K562 (cell line): ENCODE measurements around the gene GPR176. TPM values are rescaled to one million over a fixed set of nuclear protein-coding genes. Genes with fewer than 3 reads are reported as not detected.
A peak's percentile ranks its signal among the peaks of the same experiment; 100 is the strongest.

Experiments used
- BHLHE40 ChIP-seq: IDR thresholded peaks from 2 replicates; pipeline ENCODE4 v1.6.1; 2011; ENCODE audit warnings: low read length, improper control_type of control experiment
- CEBPG ChIP-seq, 3 experiments: fragments of 200-800 bp in 1 of 3; sonication (Bioruptor generic) in 1 of 3; sonication (generic) in 1 of 3; formaldehyde crosslinking in 1 of 3; IDR thresholded peaks in 2 of 3; conservative IDR thresholded peaks in 1 of 3; 2 replicates each; pipeline versions ENCODE4 v1.6.1 to v1.8.0; 2016 to 2022; ENCODE audit warnings: missing compliant biosample characterization in 2 of 3, missing genetic modification characterization in 2 of 3, mild to moderate bottlenecking in 1 of 3, missing genetic modification reagents in 1 of 3
- CREBBP ChIP-seq: IDR thresholded peaks from one replicate; pipeline ENCODE4 v1.6.1; 2012; ENCODE audit warnings: low read depth, mild to moderate bottlenecking, control low read depth, inconsistent platforms, low read length
- DMBX1 ChIP-seq: fragments of 250-450 bp; sonication (Bioruptor Pico); IDR thresholded peaks from 2 replicates; pipeline ENCODE4 v1.8.0; 2022; ENCODE audit warnings: inconsistent platforms, mild to moderate bottlenecking, moderate library complexity, borderline replicate concordance
- DPF2 ChIP-seq: fragments of 450-650 bp; IDR thresholded peaks from 2 replicates; pipeline ENCODE4 v1.6.1; 2016
- FOXA3 ChIP-seq, 2 experiments: fragments of 450-650 bp in 1 of 2; sonication (generic) in 1 of 2; formaldehyde crosslinking; IDR thresholded peaks in 1 of 2; conservative IDR thresholded peaks in 1 of 2; 2 replicates each; pipeline versions ENCODE4 v1.4.0 to v1.8.0; 2020 to 2022; ENCODE audit warnings: mild to moderate bottlenecking in 2 of 2, missing genetic modification reagents in 1 of 2
- HIVEP1 ChIP-seq: fragments of 250-450 bp; sonication (Bioruptor Pico); IDR thresholded peaks from 2 replicates; pipeline ENCODE4 v1.4.0; 2020; ENCODE audit warnings: mild to moderate bottlenecking
- JUND ChIP-seq, 2 experiments: IDR thresholded peaks; 2 replicates in 1 of 2; 3 replicates in 1 of 2; pipeline ENCODE4 v1.6.1; 2011; ENCODE audit warnings: borderline replicate concordance in 2 of 2, low read depth in 2 of 2, low read length in 2 of 2, improper control_type of control experiment in 1 of 2, missing biosample characterization in 1 of 2, missing genetic modification characterization in 1 of 2, missing genetic modification reagents in 1 of 2
- KLF16 ChIP-seq: IDR thresholded peaks from 2 replicates; pipeline ENCODE4 v1.6.1; 2016; ENCODE audit warnings: antibody characterized with exemption
- RBM17 ChIP-seq: fragments of 200-400 bp; formaldehyde crosslinking; IDR thresholded peaks from 2 replicates; pipeline ENCODE4 v1.6.1; 2017; ENCODE audit warnings: low read depth, mild to moderate bottlenecking, low read length, borderline replicate concordance
- SMAD4 ChIP-seq: fragments of 250-450 bp; sonication (Bioruptor Pico); conservative IDR thresholded peaks from 2 replicates; pipeline ENCODE4 v1.8.0; 2021; ENCODE audit warnings: inconsistent platforms, mild to moderate bottlenecking, moderate library complexity
- SMARCA4 ChIP-seq: fragments of 450-650 bp; IDR thresholded peaks from 2 replicates; pipeline ENCODE4 v1.6.1; 2016
- SMARCB1 ChIP-seq: IDR thresholded peaks from 2 replicates; pipeline ENCODE4 v1.6.1; 2011; ENCODE audit warnings: improper control_type of control experiment, low read depth; ENCODE audit not compliant: insufficient read length
- SOX6 ChIP-seq: fragments of 450-650 bp; IDR thresholded peaks from 2 replicates; pipeline ENCODE4 v1.6.1; 2014; ENCODE audit warnings: mild to moderate bottlenecking
- TAL1 ChIP-seq: fragments of 450-650 bp; IDR thresholded peaks from 2 replicates; pipeline ENCODE4 v1.6.1; 2016; ENCODE audit warnings: mild to moderate bottlenecking
- TCFL5 ChIP-seq: fragments of 250-450 bp; sonication (Bioruptor Pico); conservative IDR thresholded peaks from 2 replicates; pipeline ENCODE4 v1.6.1; 2021; ENCODE audit warnings: mild to moderate bottlenecking, moderate library complexity, matching md5 sums
- TEAD1 ChIP-seq, 2 experiments: fragments of 450-650 bp in 1 of 2; sonication (generic) in 1 of 2; formaldehyde crosslinking; IDR thresholded peaks; 2 replicates each; pipeline versions ENCODE4 v1.4.0 to v1.8.0; 2020 to 2022; ENCODE audit warnings: mild to moderate bottlenecking in 2 of 2, missing genetic modification reagents in 1 of 2
- TEAD4 ChIP-seq, 2 experiments: sonication (generic) in 1 of 2; formaldehyde crosslinking in 1 of 2; IDR thresholded peaks; 2 replicates each; pipeline versions ENCODE4 v1.6.1 to v1.8.0; 2012 to 2022; ENCODE audit warnings: borderline replicate concordance in 1 of 2, inconsistent platforms in 1 of 2, low read length in 1 of 2, mild to moderate bottlenecking in 1 of 2, missing genetic modification reagents in 1 of 2
- TRIM24 ChIP-seq, 2 experiments: fragments of 450-650 bp; IDR thresholded peaks; 2 replicates each; pipeline ENCODE4 v1.6.1; 2016
- ZFX ChIP-seq: sonication (generic); formaldehyde crosslinking; IDR thresholded peaks from 2 replicates; pipeline ENCODE4 v1.8.0; 2022; ENCODE audit warnings: mild to moderate bottlenecking, missing genetic modification reagents, moderate library complexity
- ZNF217 ChIP-seq: sonication (generic); formaldehyde crosslinking; IDR thresholded peaks from 2 replicates; pipeline ENCODE4 v1.8.0; 2022; ENCODE audit warnings: mild to moderate bottlenecking, missing genetic modification reagents
- ZNF41 ChIP-seq: fragments of 250-450 bp; sonication (Bioruptor Pico); conservative IDR thresholded peaks from 2 replicates; pipeline ENCODE4 v1.4.0; 2020; ENCODE audit warnings: mild to moderate bottlenecking
- ZNF696 ChIP-seq: fragments of 250-450 bp; sonication (Bioruptor Pico); conservative IDR thresholded peaks from 2 replicates; pipeline ENCODE4 v1.4.0; 2020; ENCODE audit warnings: mild to moderate bottlenecking, moderate library complexity
- ZNF717 ChIP-seq: fragments of 250-450 bp; sonication (Bioruptor Pico); IDR thresholded peaks from 2 replicates; pipeline ENCODE4 v1.5.0; 2021
- polyA plus RNA-seq, 8 experiments: library from polyadenylated mRNA; depleted of rRNA in 4 of 8; stranded (reverse) in 5 of 8; unstranded in 3 of 8; fragments of >200 nt; fragmentation: Nextera tagmentation in 2 of 8; fragmentation: Illumina TruSeq in 1 of 8; extraction: Ambion mirVana in 2 of 8; extraction: Trizol in 1 of 8; gene quantifications; 2 replicates each; pipeline versions ENCODE4 v1.2.1 to v1.2.3, GENCODE V29; 2011 to 2014; ENCODE audit warnings: inconsistent platforms in 1 of 8, missing spikeins in 1 of 8
- total RNA-seq, 7 experiments: library from RNA; depleted of rRNA in 6 of 7; stranded (reverse); fragments of >200 nt in 6 of 7; fragmentation: Illumina TruSeq in 2 of 7; extraction: Trizol in 2 of 7; gene quantifications; 2 replicates each; pipeline versions ENCODE4 v1.2.1 to v1.2.3, GENCODE V29; 2011 to 2021; ENCODE audit warnings: low replicate concordance in 1 of 7
- TF ChIP-seq, protein P1 (sequence below): fragments of 450-650 bp; IDR thresholded peaks from 2 replicates; pipeline ENCODE4 v1.6.1; 2016
- TF ChIP-seq, protein P2 (sequence below): fragments of 450-650 bp; conservative IDR thresholded peaks from 2 replicates; pipeline ENCODE4 v1.6.1; 2016; ENCODE audit warnings: missing genetic modification characterization, low read depth, mild to moderate bottlenecking, missing compliant biosample characterization, moderate library complexity

Gene GPR176
- total and polyA plus RNA-seq, 9 of the 15 experiments (the other 6 are each of a cell fraction or from before 2014, with no cell fraction given): 0.03 to 1.2 (median 0.76) TPM

DNA sequence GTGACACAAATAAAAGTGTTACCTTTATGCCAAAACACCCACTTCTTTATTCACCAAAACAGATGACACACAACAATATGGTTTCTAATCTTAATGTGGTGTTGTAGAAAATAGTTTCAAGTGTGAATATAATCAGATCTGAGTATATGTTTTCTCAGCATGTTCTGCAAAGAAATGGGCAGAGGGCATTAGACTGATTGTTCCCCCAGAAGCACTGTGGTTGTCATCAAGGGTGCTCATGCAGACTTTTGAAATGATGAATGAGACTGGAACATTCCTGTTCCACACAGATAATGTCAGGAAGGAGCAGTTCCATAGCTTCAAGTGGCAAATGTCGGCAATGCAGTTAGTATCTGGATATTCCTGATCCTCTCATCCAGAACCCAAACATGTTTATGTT lies 37.5 kb downstream of the GPR176 start (continued):
- TF ChIP-seq DMBX1: peak; percentile 58; the same call in 1 of the 2 replicates
- TF ChIP-seq ZFX (CRISPR knock-in tag): no peak
- TF ChIP-seq ZNF41 (CRISPR knock-in tag): no peak
- no peak for TF ChIP-seq RBM17
- TF ChIP-seq JUND (IDR thresholded peaks at IDR 0.05; ENCODE audit: borderline replicate concordance, low read depth, low read length): peak; percentile 41; the same call in 1 of the 2 replicates
- no peak; the same call in 2 of the 3 replicates for TF ChIP-seq JUND (tag; IDR thresholded peaks at IDR 0.05; ENCODE audit: borderline replicate concordance, low read depth, low read length)
- peak; percentile 81 for TF ChIP-seq TEAD4 (IDR thresholded peaks at IDR 0.05; ENCODE audit: low read length)
- TF ChIP-seq TEAD4 (CRISPR knock-in tag; IDR thresholded peaks at IDR 0.05; ENCODE audit: borderline replicate concordance): no peak
- peak; percentile 82; the same call in 1 of the 2 replicates for TF ChIP-seq SMARCA4
- TF ChIP-seq SMARCB1: no peak
- TF ChIP-seq TCFL5 (CRISPR knock-in tag): no peak
- no peak for TF ChIP-seq ZNF717 (CRISPR knock-in tag)
- TF ChIP-seq SMAD4 (CRISPR knock-in tag): peak; percentile 92
- TF ChIP-seq FOXA3 (CRISPR knock-in tag; conservative IDR thresholded peaks at IDR 0.05 in 1 of 2, IDR thresholded peaks at IDR 0.05 in 1 of 2): no peak; a peak in 1 of 4 replicates
- TF ChIP-seq CREBBP: no peak
- TF ChIP-seq CEBPG (CRISPR knock-in tag; IDR thresholded peaks at IDR 0.05): no peak
- peak in 1 of 2 experiments; percentile 28; a peak in 2 of 4 replicates for TF ChIP-seq CEBPG (tag; conservative IDR thresholded peaks at IDR 0.05 in 1 of 2, IDR thresholded peaks at IDR 0.05 in 1 of 2)
- no peak; a peak in 1 of 4 replicates for TF ChIP-seq TRIM24 (IDR thresholded peaks at IDR 0.05)
- TF ChIP-seq, protein P1, sequence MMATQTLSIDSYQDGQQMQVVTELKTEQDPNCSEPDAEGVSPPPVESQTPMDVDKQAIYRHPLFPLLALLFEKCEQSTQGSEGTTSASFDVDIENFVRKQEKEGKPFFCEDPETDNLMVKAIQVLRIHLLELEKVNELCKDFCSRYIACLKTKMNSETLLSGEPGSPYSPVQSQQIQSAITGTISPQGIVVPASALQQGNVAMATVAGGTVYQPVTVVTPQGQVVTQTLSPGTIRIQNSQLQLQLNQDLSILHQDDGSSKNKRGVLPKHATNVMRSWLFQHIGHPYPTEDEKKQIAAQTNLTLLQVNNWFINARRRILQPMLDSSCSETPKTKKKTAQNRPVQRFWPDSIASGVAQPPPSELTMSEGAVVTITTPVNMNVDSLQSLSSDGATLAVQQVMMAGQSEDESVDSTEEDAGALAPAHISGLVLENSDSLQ: peak; percentile 52
- peak; percentile 85 for TF ChIP-seq TAL1
- no peak for TF ChIP-seq HIVEP1 (CRISPR knock-in tag)
- 0 out of 4 replicates have a peak, but pooled peaks of 1 of the 2 experiments have one; percentile 29 for TF ChIP-seq TEAD1 (CRISPR knock-in tag; IDR thresholded peaks at IDR 0.05)
- TF ChIP-seq BHLHE40: no peak
- TF ChIP-seq ZNF217 (CRISPR knock-in tag): no peak
- TF ChIP-seq, protein P2, sequence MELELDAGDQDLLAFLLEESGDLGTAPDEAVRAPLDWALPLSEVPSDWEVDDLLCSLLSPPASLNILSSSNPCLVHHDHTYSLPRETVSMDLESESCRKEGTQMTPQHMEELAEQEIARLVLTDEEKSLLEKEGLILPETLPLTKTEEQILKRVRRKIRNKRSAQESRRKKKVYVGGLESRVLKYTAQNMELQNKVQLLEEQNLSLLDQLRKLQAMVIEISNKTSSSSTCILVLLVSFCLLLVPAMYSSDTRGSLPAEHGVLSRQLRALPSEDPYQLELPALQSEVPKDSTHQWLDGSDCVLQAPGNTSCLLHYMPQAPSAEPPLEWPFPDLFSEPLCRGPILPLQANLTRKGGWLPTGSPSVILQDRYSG (tag): no peak
- peak; percentile 83; the same call in 1 of the 2 replicates for TF ChIP-seq SOX6
- TF ChIP-seq KLF16: no peak
- no peak for TF ChIP-seq ZNF696
- peak; percentile 30; the same call in 1 of the 2 replicates for TF ChIP-seq DPF2
- TF ChIP-seq, all 486 proteins: peak for 34
